ENCODE measurements around the gene CD93.

Gene CD93

GRCh38 chr20:23034721-23035671, 51.1 kb downstream of the CD93 start, which contains the start of gene SSTR4:
TSS of gene SSTR4 (plus strand) at chr20:23035312. CDS start at chr20:23035484, 172 bp downstream.
- no peaks in the 10 kb centered on the region for H3K9me3 ChIP-seq (ENCODE audit: insufficient read depth, low read depth, low read length)
- no peak within 1 kb of the TSS for H3K9ac ChIP-seq (ENCODE audit: low read depth, low read length, poor library complexity, severe bottlenecking)
- TF ChIP-seq EZH2phosphoT487 (IDR thresholded peaks at IDR 0.05; ENCODE audit: borderline replicate concordance) (no peak), CTCF (conservative IDR thresholded peaks at IDR 0.05; ENCODE audit: low read length) (no peak)
- no peaks in the 10 kb centered on the region for H3K9me2 ChIP-seq (replicated peaks; ENCODE audit: low read depth, low read length)
- H3K4me2 ChIP-seq (ENCODE audit: low read depth, low read length, poor library complexity, severe bottlenecking) = no peak within 1 kb of the TSS
- no peaks in the 10 kb centered on the region for H3K79me2 ChIP-seq (ENCODE audit: insufficient read depth, low read length)
- no peaks in the 10 kb centered on the region for H3F3A ChIP-seq (ENCODE audit: low read depth)
- H3K36me3 ChIP-seq (ENCODE audit: insufficient read depth, low read length) = no peaks in the 10 kb centered on the region
- H3K4me3 ChIP-seq (ENCODE audit: low read length, poor library complexity, severe bottlenecking) = no peak within 1 kb of the TSS
- H3K4me1 ChIP-seq (ENCODE audit: insufficient read depth, low read length, poor library complexity, severe bottlenecking) = peaks cover 21% of the 10 kb centered on the region
- H3K27me3 ChIP-seq (ENCODE audit: insufficient read depth, low read length, poor library complexity, severe bottlenecking) = no peaks in the 10 kb centered on the region
- H2AFZ ChIP-seq (ENCODE audit: low read length) = no peak within 1 kb of the TSS
- H4K20me1 ChIP-seq (ENCODE audit: insufficient read depth, low read length, poor library complexity, severe bottlenecking) = no peaks in the 10 kb centered on the region

- H4K20me1 ChIP-seq (ENCODE audit: insufficient read depth, low read length, poor library complexity, severe bottlenecking) = no peaks in the 10 kb centered on the region
- H3K9me2 ChIP-seq (replicated peaks; ENCODE audit: low read depth, low read length) = no peaks in the 10 kb centered on the region
- no peaks in the 10 kb centered on the region for H3K36me3 ChIP-seq (ENCODE audit: insufficient read depth, low read length)
- no peak overlapping the region for H2AFZ ChIP-seq (ENCODE audit: low read length)
- H3F3A ChIP-seq (ENCODE audit: low read depth) = no peaks in the 10 kb centered on the region
- no peak for TF ChIP-seq CTCF (conservative IDR thresholded peaks at IDR 0.05; ENCODE audit: low read length)
- no peak for TF ChIP-seq EZH2phosphoT487 (IDR thresholded peaks at IDR 0.05; ENCODE audit: borderline replicate concordance)
- no peak overlapping the region for H3K9ac ChIP-seq (ENCODE audit: low read depth, low read length, poor library complexity, severe bottlenecking)
- no peaks in the 10 kb centered on the region for H3K9me3 ChIP-seq (ENCODE audit: insufficient read depth, low read depth, low read length)
- peaks cover 21% of the 10 kb centered on the region for H3K4me1 ChIP-seq (ENCODE audit: insufficient read depth, low read length, poor library complexity, severe bottlenecking)
- H3K27me3 ChIP-seq (ENCODE audit: insufficient read depth, low read length, poor library complexity, severe bottlenecking) = no peaks in the 10 kb centered on the region
- no peak overlapping the region for H3K4me3 ChIP-seq (ENCODE audit: low read length, poor library complexity, severe bottlenecking)
- no peaks in the 10 kb centered on the region for H3K79me2 ChIP-seq (ENCODE audit: insufficient read depth, low read length)
- no peak overlapping the region for H3K4me2 ChIP-seq (ENCODE audit: low read depth, low read length, poor library complexity, severe bottlenecking)
Observed at GRCh38 chr20:23033918-23034317, 52.2 kb downstream of the CD93 start.

GRCh38 chr20:23032750-23033078, 53.4 kb downstream of the CD93 start:
- Histone ChIP-seq H3K79me2 (ENCODE audit: insufficient read depth, low read length) (no peaks in the 10 kb centered on the region), H3K9me3 (ENCODE audit: insufficient read depth, low read depth, low read length) (no peaks in the 10 kb centered on the region), H3K9me2 (replicated peaks; ENCODE audit: low read depth, low read length) (no peaks in the 10 kb centered on the region), H3K27me3 (ENCODE audit: insufficient read depth, low read length, poor library complexity, severe bottlenecking) (no peaks in the 10 kb centered on the region), H3F3A (ENCODE audit: low read depth) (no peaks in the 10 kb centered on the region), H4K20me1 (ENCODE audit: insufficient read depth, low read length, poor library complexity, severe bottlenecking) (no peaks in the 10 kb centered on the region), H3K9ac (ENCODE audit: low read depth, low read length, poor library complexity, severe bottlenecking) (peak overlapping the region; percentile 17), H3K36me3 (ENCODE audit: insufficient read depth, low read length) (no peaks in the 10 kb centered on the region), H3K4me2 (ENCODE audit: low read depth, low read length, poor library complexity, severe bottlenecking) (peak overlapping the region; percentile 58), H2AFZ (ENCODE audit: low read length) (peak overlapping the region; percentile 70; the same call in 1 of the 2 replicates), H3K4me1 (ENCODE audit: insufficient read depth, low read length, poor library complexity, severe bottlenecking) (peaks cover 21% of the 10 kb centered on the region), H3K4me3 (ENCODE audit: low read length, poor library complexity, severe bottlenecking) (no peak overlapping the region)
- TF ChIP-seq CTCF (conservative IDR thresholded peaks at IDR 0.05; ENCODE audit: low read length) (no peak), EZH2phosphoT487 (IDR thresholded peaks at IDR 0.05; ENCODE audit: borderline replicate concordance) (no peak)

All from Loucy (cell line).